H7 (cell line): ENCODE results near the gene RRAD. TPM values are rescaled to one million over a fixed set of nuclear protein-coding genes. Genes with fewer than 3 reads are reported as not detected.
A peak's percentile ranks its signal among the peaks of the same experiment; 100 is the strongest.
"Not testable (repeated sequence)": the region's sequence is repeated elsewhere in the genome, so short reads cannot be mapped to it uniquely, and the experiment has no call there.

Experiments
- DNase-seq: peaks from one replicate; pipeline ENCODE4 v3.0.0; 2012
- H3K27me3 ChIP-seq: 2 replicates; pipeline ENCODE4 v1.6.0; 2011; ENCODE audit warnings: mild to moderate bottlenecking, low read length; ENCODE audit not compliant: control insufficient read depth, insufficient read depth
- H3K36me3 ChIP-seq: replicated peaks from 2 replicates; pipeline ENCODE4 v1.5.1; 2011; ENCODE audit warnings: low read length; ENCODE audit not compliant: control insufficient read depth, insufficient read depth
- H3K4me3 ChIP-seq: 2 replicates; pipeline ENCODE4 v1.5.1; 2011; ENCODE audit warnings: low read depth, mild to moderate bottlenecking, control low read depth, low read length, moderate library complexity; ENCODE audit not compliant: insufficient read depth
- total RNA-seq: library from RNA; depleted of rRNA; stranded (reverse); fragments of >200 nt; shearing (Covaris generic); gene quantifications from 2 replicates; pipeline ENCODE4 v1.2.3, GENCODE V29; 2014; rRNA removed

RRAD gene, protein sequence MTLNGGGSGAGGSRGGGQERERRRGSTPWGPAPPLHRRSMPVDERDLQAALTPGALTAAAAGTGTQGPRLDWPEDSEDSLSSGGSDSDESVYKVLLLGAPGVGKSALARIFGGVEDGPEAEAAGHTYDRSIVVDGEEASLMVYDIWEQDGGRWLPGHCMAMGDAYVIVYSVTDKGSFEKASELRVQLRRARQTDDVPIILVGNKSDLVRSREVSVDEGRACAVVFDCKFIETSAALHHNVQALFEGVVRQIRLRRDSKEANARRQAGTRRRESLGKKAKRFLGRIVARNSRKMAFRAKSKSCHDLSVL
- total RNA-seq, result 0.10 TPM in 1 of 2 replicates, not detected in the other

DNA sequence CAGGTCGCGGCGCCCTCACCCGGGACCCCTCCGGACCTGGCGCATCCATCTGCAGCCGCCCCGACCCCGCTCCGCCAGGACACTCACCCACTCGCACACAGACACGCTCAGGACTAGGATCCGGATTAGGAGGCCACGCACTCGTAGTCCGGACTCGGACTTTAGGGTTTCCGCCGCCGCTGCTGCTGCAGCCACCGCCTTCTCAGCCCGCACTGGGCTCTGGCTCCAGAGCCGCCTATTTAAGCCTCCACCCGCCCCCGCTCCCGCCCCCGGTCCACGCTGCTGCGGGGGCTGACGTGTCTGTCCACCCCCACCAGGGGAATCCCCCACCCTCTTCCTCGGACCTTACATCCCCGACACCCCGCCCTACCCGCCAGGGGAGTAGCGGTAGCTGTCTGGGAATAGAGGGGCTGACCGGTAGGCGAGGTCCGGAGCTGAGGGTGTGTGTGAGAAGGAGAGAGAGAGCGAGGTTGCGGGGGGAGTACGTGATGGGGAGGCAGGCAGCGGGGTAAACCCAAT, at the start of gene RRAD:
Gene RRAD, minus strand, starts transcription at position 214 of the 519 bp plus-strand sequence. CDS start 356 bp downstream, outside the sequence.
- Histone ChIP-seq H3K4me3 (peak within 1 kb of the TSS; percentile 40), H3K36me3 (no peaks in the 10 kb centered on the region), H3K27me3 (peaks cover 39% of the 10 kb centered on the region)
- peak; percentile 87 for DNase-seq

GRCh38 chr16:66974932-66975246, 49.6 kb upstream of the RRAD start:
- not testable (repeated sequence) for H3K36me3 ChIP-seq, H3K27me3 ChIP-seq, DNase-seq, H3K4me3 ChIP-seq

DNA sequence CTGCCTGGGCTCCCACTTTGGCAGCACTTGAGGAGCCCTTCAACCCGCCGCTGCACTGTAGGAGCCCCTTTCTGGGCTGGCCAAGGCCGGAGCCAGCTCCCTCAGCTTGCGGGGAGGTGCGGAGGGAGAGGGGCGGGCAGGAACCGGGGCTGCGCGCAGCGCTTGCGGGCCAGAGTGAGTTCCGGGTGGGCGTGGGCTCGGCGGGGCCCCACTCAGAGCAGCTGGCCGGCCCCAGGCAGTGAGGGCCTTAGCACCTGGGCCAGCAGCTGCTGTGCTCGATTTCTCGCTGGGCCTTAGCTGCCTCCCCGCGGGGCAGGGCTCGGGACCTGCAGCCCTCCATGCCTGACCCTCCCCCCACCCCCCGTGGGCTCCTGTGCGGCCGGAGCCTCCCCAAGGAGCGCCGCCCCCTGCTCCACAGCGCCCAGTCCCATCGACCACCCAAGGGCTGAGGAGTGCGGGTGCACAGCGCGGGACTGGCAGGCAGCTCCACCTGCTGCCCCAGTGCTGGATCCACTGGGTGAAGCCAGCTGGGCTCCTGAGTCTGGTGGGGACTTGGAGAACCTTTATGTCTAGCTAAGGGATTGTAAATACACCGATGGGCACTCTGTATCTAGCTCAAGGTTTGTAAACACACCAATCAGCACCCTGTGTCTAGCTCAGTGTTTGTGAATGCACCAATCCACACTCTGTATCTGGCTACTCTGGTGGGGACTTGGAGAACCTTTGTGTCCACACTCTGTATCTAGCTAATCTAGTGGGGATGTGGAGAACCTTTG, 49.0 kb upstream of the RRAD start:
- H3K36me3 ChIP-seq, DNase-seq, H3K4me3 ChIP-seq, H3K27me3 ChIP-seq: not testable (repeated sequence)

DNA sequence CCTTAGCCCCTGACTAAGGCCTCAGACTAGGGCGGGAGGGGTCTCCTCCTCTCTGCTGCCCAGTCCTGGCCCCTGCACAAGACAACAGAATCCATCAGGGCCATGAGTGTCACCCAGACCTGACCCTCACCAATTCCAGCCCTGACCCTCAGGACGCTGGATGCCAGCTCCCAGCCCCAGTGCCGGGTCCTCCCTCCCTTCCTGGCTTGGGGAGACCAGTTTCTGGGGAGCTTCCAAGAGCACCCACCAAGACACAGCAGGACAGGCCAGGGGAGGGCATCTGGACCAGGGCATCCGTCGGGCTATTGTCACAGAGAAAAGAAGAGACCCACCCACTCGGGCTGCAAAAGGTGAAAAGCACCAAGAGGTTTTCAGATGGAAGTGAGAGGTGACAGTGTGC, 48.4 kb upstream of the RRAD start:
- Histone ChIP-seq H3K4me3 (no peak overlapping the region), H3K36me3 (no peaks in the 10 kb centered on the region), H3K27me3 (0 out of 2 replicates have a peak, but pooled peaks cover 2% of the 10 kb centered on the region)
- DNase-seq, result no peak

GRCh38 chr16:66972983-66973382, 47.6 kb upstream of the RRAD start:
- DNase-seq, result peak; percentile 41
- H3K36me3 ChIP-seq, result no peaks in the 10 kb centered on the region
- no peak overlapping the region for H3K4me3 ChIP-seq
- no peaks in the 10 kb centered on the region for H3K27me3 ChIP-seq

DNA sequence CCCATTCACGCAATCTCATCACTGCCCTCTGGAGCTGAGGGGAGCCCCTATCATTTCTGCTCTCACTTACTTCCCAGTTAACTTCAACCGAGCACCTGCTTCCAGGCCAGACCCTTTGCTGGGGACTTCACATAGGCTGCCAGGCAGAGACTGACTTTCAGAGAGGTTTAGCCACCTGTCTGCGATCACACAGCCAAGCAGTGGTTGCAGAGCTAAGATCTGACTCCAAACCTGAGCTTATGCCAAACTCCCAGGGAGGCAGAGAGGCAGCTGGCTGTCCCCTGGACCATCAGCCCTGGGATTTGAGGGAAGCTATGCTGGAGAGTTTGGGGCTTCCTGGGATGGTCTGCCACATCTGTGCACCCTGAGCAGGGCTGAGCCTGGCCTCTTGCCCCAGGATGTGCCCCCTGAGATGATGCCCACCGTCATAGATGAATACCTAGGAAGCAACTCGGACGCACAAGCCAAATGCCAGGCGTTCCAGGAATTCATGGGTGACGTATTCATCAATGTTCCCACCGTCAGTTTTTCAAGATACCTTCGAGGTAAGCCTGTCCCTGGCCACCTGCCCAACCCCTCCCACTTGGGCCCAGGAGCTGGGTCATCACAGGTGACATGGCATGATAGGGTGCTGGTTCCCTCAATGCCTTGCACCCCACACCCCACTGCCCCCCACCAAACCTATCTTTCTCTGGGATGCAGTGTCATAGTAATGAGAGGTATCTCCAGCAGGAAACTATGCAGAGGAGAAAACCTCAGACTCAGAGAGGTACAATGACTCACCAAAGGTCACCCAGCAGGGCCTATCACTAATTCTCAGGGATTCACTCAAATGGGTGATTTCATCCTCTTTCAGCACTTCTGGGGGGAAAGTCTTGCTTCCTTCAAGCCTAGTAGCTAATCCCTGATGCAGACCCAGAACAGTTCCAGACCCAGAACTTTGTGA, 45.7 kb upstream of the RRAD start:
- no peak for DNase-seq
- Histone ChIP-seq H3K27me3 (no peaks in the 10 kb centered on the region), H3K36me3 (no peaks in the 10 kb centered on the region), H3K4me3 (no peak overlapping the region)

GRCh38 chr16:66968847-66969246, 43.5 kb upstream of the RRAD start:
- Histone ChIP-seq H3K36me3 (no peaks in the 10 kb centered on the region), H3K27me3 (0 out of 2 replicates have a peak, but pooled peaks cover 1% of the 10 kb centered on the region), H3K4me3 (no peak overlapping the region)
- no peak for DNase-seq

DNA sequence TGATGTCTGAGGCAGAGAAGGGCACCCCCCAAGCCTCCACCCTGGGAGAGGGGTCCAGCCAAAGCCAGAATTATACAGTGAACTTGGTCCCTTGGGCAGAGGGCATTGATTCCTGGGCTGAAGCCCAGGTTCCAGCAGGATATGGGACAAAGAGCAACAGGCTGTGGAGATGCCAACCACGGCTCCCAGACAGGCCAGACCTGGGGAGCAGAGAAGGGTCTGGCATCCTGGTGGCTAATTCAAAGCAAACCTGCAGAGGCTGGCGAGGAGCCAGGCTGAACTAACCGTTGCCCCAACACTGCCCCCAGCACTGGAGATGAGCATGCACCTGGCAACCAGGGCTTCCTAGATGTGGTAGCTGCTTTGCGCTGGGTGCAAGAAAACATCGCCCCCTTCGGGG, 38.7 kb upstream of the RRAD start:
- no peak overlapping the region for H3K4me3 ChIP-seq
- DNase-seq, result no peak
- H3K27me3 ChIP-seq, result 0 out of 2 replicates have a peak, but pooled peaks cover 1% of the 10 kb centered on the region
- H3K36me3 ChIP-seq, result no peaks in the 10 kb centered on the region

DNA sequence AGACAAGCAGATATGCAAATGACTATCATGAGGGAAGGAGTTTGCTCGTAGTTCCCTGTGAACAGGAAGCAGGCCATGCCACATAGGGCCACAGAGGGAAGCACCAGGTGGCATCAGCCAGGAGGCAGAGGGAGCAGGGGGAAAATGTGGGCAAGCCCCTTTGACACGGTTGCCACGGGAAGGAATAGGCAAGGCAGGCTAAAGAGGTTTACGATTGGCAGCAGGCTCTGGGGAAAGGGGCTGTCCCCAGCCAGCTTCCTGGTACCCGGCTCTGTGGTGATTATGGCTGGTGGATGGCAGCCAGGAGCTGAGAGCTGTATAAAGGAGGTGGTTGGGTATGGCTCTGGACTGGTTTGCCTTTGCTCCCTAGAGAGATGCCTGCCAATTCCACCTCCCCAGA, 36.6 kb upstream of the RRAD start:
- no peak overlapping the region for H3K4me3 ChIP-seq
- H3K27me3 ChIP-seq, result 0 out of 2 replicates have a peak, but pooled peaks cover 1% of the 10 kb centered on the region
- no peaks in the 10 kb centered on the region for H3K36me3 ChIP-seq
- no peak for DNase-seq

DNA sequence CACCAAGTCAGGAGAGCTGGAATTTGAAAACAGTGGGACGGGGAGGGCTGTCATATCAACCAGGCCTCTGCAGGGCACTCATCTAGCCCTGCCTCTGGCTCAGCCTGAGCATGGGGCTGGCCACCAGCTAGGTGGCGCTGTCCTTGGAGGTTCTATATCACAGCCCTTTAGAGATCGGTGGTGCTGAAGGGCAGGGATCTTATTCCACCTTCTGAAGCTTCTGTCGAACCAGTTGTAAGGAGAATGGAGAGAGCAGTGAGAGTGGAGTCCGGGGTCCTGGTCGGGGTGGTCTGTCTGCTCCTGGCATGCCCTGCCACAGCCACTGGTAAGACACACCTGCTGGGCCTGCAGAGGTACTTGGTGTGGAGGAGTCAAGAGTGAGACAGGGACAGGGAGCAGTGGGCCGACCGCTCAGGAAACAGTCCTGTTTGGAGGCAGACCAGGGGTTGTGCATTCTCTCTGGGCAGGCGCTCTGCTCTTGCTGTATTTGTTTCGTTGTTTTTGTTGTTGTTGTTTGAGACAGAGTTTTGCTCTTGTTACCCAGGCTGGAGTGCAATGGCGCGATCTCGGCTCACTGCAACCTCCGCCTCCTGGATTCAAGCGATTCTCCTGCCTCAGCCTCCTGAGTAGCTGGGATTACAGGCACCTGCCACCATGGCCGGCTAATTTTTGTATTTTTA, 35.9 kb upstream of the RRAD start, which contains the start of gene CES3:
Gene CES3, plus strand, starts transcription at position 202 of the 680 bp plus-strand sequence. Its CDS starts 42 bp downstream, at position 244.
- 0 out of 2 replicates have a peak, but pooled peaks cover 1% of the 10 kb centered on the region for H3K27me3 ChIP-seq
- DNase-seq, result peak; percentile 89
- no peaks in the 10 kb centered on the region for H3K36me3 ChIP-seq
- H3K4me3 ChIP-seq, result peak within 1 kb of the TSS; percentile 23; the same call in 1 of the 2 replicates

GRCh38 chr16:66960270-66960669, 34.9 kb upstream of the RRAD start:
- Histone ChIP-seq H3K27me3 (no peaks in the 10 kb centered on the region), H3K4me3 (no peak overlapping the region), H3K36me3 (no peaks in the 10 kb centered on the region)
- DNase-seq, result no peak

DNA sequence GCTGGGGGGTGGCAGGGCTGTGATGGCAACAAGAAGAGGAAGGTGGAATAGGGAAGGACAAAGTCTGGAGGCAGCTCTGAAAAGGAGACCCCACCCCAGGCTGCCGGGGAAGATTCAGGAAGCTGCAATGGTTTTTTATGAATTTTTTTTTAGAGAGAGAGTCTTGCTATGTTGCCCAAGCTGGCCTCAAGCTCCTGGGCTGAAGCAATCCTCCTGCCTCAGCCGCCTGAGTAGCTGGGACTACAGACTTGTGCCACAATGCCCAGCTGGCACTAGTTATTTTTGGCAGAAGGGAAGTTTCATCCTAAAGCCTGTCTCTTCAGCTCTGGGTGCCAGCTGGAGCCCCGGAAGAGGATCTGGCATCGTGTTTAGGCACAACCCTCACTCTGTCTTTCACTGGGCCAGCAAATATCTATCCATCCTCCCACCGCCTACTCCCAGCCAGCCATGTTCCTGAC, 34.4 kb upstream of the RRAD start:
- Histone ChIP-seq H3K27me3 (no peaks in the 10 kb centered on the region), H3K4me3 (no peak overlapping the region), H3K36me3 (no peaks in the 10 kb centered on the region)
- no peak for DNase-seq

DNA sequence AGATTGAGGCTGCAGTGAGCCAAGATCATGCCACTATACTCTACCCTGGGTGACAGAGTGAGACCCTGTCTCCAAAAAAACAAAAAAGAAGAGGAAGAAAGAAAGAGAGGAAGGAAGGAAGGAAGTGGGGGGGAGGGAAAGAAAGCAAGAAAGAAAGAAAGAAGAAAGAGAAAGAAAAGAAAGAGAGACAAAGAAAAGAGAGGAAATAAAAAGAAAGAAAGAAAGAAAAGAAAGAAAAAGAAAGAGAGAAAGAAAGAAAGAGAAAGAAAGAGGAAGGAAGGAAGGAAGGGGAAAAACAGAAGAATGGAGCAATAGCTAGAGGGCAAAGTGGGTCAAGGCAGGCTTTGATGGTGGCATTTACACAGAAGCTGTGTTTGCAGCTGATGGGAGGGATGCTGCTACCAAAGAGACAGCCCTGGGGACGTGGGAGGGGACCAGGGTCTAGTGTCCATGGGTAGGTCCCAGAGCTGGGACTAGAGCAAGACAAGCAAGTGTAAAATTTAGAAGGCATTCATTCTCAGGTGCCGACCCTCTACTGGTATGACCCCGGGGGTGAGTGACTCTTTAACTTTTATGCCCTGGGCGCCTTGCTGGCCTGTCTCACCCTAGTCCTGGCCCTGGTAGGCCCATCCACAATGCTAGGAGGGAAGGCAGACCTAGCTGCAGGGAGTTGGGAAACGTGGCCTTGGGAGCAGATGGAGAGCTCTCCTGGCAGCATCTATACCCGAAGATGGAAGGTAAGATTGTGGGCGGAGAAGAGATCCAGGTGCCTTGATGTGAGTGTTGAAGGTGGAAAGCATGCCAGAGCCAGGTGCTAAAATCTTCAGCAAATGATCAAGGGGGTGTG, 33.7 kb upstream of the RRAD start:
- Histone ChIP-seq H3K27me3 (no peaks in the 10 kb centered on the region), H3K4me3 (no peak overlapping the region), H3K36me3 (no peaks in the 10 kb centered on the region)
- no peak for DNase-seq
